ENCODE data around the gene SMARCA4.

- no peak for TF ChIP-seq CTCF (IDR thresholded peaks at IDR 0.05; ENCODE audit: low read length)
- no peak for TF ChIP-seq EZH2 (IDR thresholded peaks at IDR 0.05; ENCODE audit: borderline replicate concordance, low read length)
These were observed 31.4 kb upstream of the SMARCA4 start for GRCh38 chr19:10929402-10929794.

All from OCI-LY1 (cell line).